Measurements from ENCODE around the gene NOP10. TPM values are rescaled to one million over a fixed set of nuclear protein-coding genes. Genes with fewer than 3 reads are reported as not detected.
A peak's percentile ranks its signal among the peaks of the same experiment; 100 is the strongest.

The NOP10 gene
- total RNA-seq, 2 donors from 2014 or later: 28.9 to 88.8 TPM

DNA sequence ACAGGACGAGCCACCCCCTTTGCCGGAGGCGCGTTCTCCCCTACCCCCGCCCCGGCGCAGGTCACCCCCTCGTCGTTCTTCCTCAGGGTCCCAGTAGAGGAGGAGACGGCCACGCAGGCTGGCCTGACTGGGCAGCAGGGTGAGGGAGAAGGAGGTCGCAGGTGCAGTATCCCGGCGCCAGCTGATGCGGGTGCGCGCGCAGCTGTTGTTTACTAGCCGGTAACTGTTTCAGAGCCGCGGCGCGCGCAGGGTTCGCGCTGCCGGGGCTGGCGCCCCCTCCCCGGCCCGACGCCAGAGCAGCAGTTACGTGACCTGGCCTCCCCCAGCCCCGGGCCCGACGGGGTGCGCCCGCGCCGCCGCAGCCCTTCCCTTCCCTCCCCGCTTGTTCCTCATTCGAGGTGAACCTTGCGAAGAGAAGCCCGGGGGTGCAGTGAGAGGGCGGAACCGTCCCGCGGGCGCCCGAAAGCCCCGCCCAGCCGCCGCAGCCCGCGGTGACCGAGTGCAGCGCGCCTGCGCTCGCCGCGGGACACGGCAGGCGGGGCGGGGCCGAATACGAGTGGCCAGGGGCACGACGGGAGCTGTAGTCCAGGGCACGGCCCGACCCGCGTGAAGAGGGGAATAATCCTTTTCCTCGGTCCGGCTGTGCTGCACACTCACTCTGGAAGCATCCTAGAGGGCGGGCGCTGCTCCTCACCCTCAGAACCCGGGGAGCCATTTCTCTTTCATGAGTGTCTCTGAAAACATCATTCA, 5.2 kb downstream of the NOP10 start, which contains the start of gene SLC12A6:
SLC12A6 (minus strand) TSS at position 225 of the 750 bp plus-strand sequence. CDS start 1,101 bp downstream, outside the sequence.
- peak; percentile 67 for DNase-seq (ENCODE audit: low spot score)
- peak within 1 kb of the TSS; percentile 85 to 91 for H3K27ac ChIP-seq
- H3K9me3 ChIP-seq: no peaks in the 10 kb centered on the region
- TF ChIP-seq, protein P1, sequence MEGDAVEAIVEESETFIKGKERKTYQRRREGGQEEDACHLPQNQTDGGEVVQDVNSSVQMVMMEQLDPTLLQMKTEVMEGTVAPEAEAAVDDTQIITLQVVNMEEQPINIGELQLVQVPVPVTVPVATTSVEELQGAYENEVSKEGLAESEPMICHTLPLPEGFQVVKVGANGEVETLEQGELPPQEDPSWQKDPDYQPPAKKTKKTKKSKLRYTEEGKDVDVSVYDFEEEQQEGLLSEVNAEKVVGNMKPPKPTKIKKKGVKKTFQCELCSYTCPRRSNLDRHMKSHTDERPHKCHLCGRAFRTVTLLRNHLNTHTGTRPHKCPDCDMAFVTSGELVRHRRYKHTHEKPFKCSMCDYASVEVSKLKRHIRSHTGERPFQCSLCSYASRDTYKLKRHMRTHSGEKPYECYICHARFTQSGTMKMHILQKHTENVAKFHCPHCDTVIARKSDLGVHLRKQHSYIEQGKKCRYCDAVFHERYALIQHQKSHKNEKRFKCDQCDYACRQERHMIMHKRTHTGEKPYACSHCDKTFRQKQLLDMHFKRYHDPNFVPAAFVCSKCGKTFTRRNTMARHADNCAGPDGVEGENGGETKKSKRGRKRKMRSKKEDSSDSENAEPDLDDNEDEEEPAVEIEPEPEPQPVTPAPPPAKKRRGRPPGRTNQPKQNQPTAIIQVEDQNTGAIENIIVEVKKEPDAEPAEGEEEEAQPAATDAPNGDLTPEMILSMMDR (IDR thresholded peaks at IDR 0.05): no peak
- H3K4me3 ChIP-seq: peak within 1 kb of the TSS; percentile 78
- ATAC-seq (ENCODE audit: insufficient number of reproducible peaks, low FRiP score, low read depth): peak; percentile 87
- peaks cover 7% of the 10 kb centered on the region for H3K36me3 ChIP-seq
- H3K27me3 ChIP-seq (replicated peaks; ENCODE audit: insufficient read depth): no peaks in the 10 kb centered on the region
- H3K4me1 ChIP-seq (ENCODE audit: control insufficient read depth in 1 of 2, low read depth in 2 of 2): peaks cover 30 to 60% of the 10 kb centered on the region in 2 donors

DNA sequence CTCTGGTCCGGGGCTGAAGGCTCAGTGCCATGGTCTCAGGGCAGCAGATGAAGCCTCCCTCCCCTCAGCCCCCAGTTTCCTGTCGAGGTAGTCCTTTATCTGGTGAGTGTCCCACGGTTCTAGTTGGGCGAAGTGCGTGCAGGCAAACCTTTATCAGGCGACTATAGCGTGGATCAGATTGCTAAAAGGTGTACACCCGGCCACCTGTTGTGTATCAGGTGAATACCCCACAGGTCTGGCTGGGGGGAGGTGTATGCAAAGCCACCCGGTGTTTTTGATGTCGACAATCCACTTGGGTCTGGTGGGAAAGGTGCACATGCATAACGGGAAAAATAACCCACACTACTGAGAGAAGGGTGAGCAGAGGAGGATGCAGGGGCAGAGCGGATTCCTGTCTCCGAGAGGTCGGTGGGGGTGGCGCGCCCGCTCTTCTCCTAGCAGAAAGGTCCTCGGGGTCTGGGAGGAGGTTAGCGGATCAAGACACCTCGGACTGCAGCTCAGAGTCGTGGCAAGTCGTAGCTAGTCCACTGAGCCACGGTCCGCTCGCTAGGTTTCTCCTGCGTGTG, 5.9 kb downstream of the NOP10 start:
- TF ChIP-seq, protein P1 (IDR thresholded peaks at IDR 0.05): no peak
- Histone ChIP-seq H3K27ac (peak overlapping the region; percentile 85 to 91), H3K36me3 (peaks cover 7% of the 10 kb centered on the region), H3K27me3 (replicated peaks; ENCODE audit: insufficient read depth) (no peaks in the 10 kb centered on the region), H3K4me3 (peak overlapping the region; percentile 78), H3K4me1 (ENCODE audit: control insufficient read depth in 1 of 2, low read depth in 2 of 2) (peaks cover 29 to 64% of the 10 kb centered on the region in 2 donors), H3K9me3 (no peaks in the 10 kb centered on the region)
- ATAC-seq (ENCODE audit: insufficient number of reproducible peaks, low FRiP score, low read depth) (no peak), DNase-seq (ENCODE audit: low spot score) (no peak)

DNA sequence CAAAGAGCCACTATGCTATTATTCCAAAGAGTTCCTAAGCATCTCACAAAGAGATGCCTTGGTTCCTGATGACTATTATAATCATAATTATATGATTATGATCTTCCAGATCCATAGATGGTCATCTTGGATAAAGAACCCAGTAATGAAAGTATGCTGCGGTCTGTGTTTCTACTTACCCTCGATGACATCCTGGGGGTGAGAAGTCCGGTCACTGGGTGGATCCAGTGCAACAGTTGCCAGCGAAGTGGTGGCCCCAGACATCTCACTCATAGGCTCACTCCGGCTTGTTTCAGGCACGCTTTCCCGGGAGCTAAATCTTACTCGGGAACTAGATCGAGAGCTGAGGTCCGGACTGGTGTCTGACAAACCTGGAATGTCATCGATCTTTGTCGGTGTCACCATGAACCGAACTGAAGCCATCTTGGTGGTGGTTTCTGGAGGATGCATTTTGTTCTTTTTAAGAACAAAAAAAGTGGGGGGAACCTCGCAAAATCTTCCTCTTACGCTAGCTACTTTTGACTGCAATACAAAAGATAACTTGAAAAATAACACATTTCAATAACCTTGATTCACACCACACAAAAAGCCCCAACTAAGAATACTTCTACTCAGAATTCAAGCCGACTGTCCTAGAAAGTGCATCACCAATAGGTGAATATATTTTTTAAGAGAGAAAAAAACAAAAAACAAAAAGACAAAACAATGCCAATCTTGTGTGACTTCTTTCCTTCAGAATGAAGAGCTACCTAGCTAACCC, 6.5 kb downstream of the NOP10 start:
- TF ChIP-seq, protein P1 (IDR thresholded peaks at IDR 0.05): no peak
- DNase-seq (ENCODE audit: low spot score) (no peak), ATAC-seq (ENCODE audit: insufficient number of reproducible peaks, low FRiP score, low read depth) (no peak)
- Histone ChIP-seq H3K27me3 (replicated peaks; ENCODE audit: insufficient read depth) (no peaks in the 10 kb centered on the region), H3K4me1 (ENCODE audit: control insufficient read depth in 1 of 2, low read depth in 2 of 2) (peaks cover 24 to 57% of the 10 kb centered on the region in 2 donors), H3K4me3 (peak overlapping the region; percentile 78), H3K9me3 (no peaks in the 10 kb centered on the region), H3K36me3 (peaks cover 7% of the 10 kb centered on the region), H3K27ac (peak overlapping the region; percentile 85 to 91)

DNA sequence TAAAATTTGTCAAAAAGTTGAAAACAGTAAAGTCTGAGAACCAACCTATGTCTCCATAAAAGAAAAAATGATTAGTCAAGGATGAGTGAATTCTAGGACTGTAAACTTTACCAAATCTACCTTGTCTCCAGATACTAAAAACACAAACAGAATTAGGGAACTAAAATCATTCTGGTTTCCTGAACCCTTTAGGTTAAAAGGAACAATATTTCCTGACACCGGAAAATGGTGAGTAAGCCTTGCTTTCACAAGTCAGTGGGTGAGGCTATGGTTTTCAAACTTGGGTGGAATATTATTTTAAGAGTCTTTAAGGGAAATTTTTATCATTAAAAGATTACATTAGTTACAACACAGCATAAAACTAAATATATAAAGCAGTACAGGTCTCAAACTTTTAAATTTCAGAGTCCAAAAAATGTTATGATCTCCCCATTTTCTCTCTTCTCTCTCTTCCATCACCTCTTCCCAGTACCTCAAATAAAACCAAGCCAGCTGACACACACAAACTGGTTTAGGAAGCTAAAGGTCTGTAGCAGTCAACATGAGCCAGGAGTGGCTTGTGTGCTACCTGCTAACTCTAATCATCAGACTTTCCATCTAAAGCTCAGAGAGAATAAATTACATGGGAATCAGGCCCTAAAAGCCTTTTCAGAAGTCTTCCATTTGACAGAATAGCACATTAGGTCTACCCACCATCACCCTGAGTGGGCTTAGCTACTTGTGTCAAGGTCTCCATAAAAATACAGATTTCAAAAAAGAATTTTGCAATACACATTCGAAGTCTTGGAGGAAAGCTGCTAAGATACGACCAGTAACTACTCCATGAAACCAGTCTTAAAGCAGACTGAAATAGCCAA, 7.5 kb downstream of the NOP10 start:
- TF ChIP-seq, protein P1 (IDR thresholded peaks at IDR 0.05): no peak
- DNase-seq (ENCODE audit: low spot score) (no peak), ATAC-seq (ENCODE audit: insufficient number of reproducible peaks, low FRiP score, low read depth) (no peak)
- peak overlapping the region; percentile 85 to 91 for H3K27ac ChIP-seq
- H3K27me3 ChIP-seq (replicated peaks; ENCODE audit: insufficient read depth): no peaks in the 10 kb centered on the region
- H3K4me3 ChIP-seq: peak overlapping the region; percentile 78
- H3K4me1 ChIP-seq (ENCODE audit: control insufficient read depth in 1 of 2, low read depth in 2 of 2): peaks cover 24 to 47% of the 10 kb centered on the region in 2 donors
- peaks cover under 1% of the 10 kb centered on the region for H3K36me3 ChIP-seq
- H3K9me3 ChIP-seq: no peaks in the 10 kb centered on the region
